ENCODE measurements around the gene ARHGAP6.

DNA sequence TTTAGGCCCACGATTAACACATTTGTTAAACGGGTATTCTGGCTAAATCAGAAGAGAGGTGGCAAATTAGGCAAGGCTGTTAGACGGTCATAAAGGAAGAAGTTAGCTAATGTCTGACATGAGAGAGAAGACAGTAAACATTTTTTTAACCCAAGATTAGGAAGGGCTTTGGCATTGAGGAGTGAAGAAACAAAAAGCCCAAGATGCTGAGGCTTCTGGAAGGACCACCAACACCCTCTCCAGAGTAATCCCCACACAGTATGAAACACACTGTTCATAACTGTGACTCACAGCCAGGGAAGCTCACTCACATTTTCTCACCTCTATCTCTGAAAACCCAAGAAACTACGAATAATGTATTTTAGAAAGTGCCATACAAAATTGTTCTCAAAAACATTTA is 244.9 kb downstream of the ARHGAP6 start:
- TF ChIP-seq, protein P1, sequence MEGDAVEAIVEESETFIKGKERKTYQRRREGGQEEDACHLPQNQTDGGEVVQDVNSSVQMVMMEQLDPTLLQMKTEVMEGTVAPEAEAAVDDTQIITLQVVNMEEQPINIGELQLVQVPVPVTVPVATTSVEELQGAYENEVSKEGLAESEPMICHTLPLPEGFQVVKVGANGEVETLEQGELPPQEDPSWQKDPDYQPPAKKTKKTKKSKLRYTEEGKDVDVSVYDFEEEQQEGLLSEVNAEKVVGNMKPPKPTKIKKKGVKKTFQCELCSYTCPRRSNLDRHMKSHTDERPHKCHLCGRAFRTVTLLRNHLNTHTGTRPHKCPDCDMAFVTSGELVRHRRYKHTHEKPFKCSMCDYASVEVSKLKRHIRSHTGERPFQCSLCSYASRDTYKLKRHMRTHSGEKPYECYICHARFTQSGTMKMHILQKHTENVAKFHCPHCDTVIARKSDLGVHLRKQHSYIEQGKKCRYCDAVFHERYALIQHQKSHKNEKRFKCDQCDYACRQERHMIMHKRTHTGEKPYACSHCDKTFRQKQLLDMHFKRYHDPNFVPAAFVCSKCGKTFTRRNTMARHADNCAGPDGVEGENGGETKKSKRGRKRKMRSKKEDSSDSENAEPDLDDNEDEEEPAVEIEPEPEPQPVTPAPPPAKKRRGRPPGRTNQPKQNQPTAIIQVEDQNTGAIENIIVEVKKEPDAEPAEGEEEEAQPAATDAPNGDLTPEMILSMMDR (IDR thresholded peaks at IDR 0.05) = no peak
- no peak for TF ChIP-seq POLR2A (IDR thresholded peaks at IDR 0.05)

Measured in thyroid gland (tissue), 4 donors.